Measurements from ENCODE around the gene PRKX.
"Not testable (repeated sequence)": the region's sequence is repeated elsewhere in the genome, so short reads cannot be mapped to it uniquely, and the experiment has no call there.

Gene PRKX

GRCh38 chrX:3697701-3698279 is 15.7 kb downstream of the PRKX start:
- TF ChIP-seq CTCF (IDR thresholded peaks at IDR 0.05; ENCODE audit: control insufficient read depth, extremely low read depth, insufficient read depth): no peak
- DNase-seq (ENCODE audit: low read depth): no peak
- H3K4me3 ChIP-seq (ENCODE audit: low read depth, low read length): no peak overlapping the region

- TF ChIP-seq CTCF (IDR thresholded peaks at IDR 0.05; ENCODE audit: control insufficient read depth, extremely low read depth, insufficient read depth): no peak
- no peak overlapping the region for H3K4me3 ChIP-seq (ENCODE audit: low read depth, low read length)
- no peak for DNase-seq (ENCODE audit: low read depth)
These were observed 16.2 kb downstream of the PRKX start for GRCh38 chrX:3697220-3697684.

GRCh38 chrX:3695536-3695935 is 17.9 kb downstream of the PRKX start:
- no peak for TF ChIP-seq CTCF (IDR thresholded peaks at IDR 0.05; ENCODE audit: control insufficient read depth, extremely low read depth, insufficient read depth)
- no peak for DNase-seq (ENCODE audit: low read depth)
- no peak overlapping the region for H3K4me3 ChIP-seq (ENCODE audit: low read depth, low read length)

- H3K4me3 ChIP-seq (ENCODE audit: low read depth, low read length): no peak overlapping the region
- TF ChIP-seq CTCF (IDR thresholded peaks at IDR 0.05; ENCODE audit: control insufficient read depth, extremely low read depth, insufficient read depth): no peak
- DNase-seq (ENCODE audit: low read depth): no peak
These were observed 23.3 kb downstream of the PRKX start for GRCh38 chrX:3690140-3690539.

GRCh38 chrX:3683236-3683635 is 30.2 kb downstream of the PRKX start:
- H3K4me3 ChIP-seq (ENCODE audit: low read depth, low read length); DNase-seq (ENCODE audit: low read depth): not testable (repeated sequence)

- DNase-seq (ENCODE audit: low read depth): no peak
- TF ChIP-seq CTCF (IDR thresholded peaks at IDR 0.05; ENCODE audit: control insufficient read depth, extremely low read depth, insufficient read depth): no peak
These were observed 33.0 kb downstream of the PRKX start for GRCh38 chrX:3680459-3680858.

GRCh38 chrX:3679669-3680068 is 33.8 kb downstream of the PRKX start:
- no peak for TF ChIP-seq CTCF (IDR thresholded peaks at IDR 0.05; ENCODE audit: control insufficient read depth, extremely low read depth, insufficient read depth)
- H3K4me3 ChIP-seq (ENCODE audit: low read depth, low read length): no peak overlapping the region

More at GRCh38 chrX:3680459-3680858, 33.0 kb downstream of the PRKX start:
- H3K4me3 ChIP-seq (ENCODE audit: low read depth, low read length): no peak overlapping the region

More at GRCh38 chrX:3679669-3680068, 33.8 kb downstream of the PRKX start:
- DNase-seq (ENCODE audit: low read depth): no peak

Data from LNCaP clone FGC (cell line).